K562 (cell line): Measurements from ENCODE around the gene CCSER1. TPM values are rescaled to one million over a fixed set of nuclear protein-coding genes. Genes with fewer than 3 reads are reported as not detected.

Experiments
- ATAC-seq: fragments of 200-7000 bp; cut with Tn5 transposase; 3 replicates; pipeline ENCODE4 v1.9.1; 2020; ENCODE audit warnings: moderate library complexity
- BruUV-seq: library from RNA; stranded (reverse); fragments of 400-500 nt; replicated peaks from 2 replicates; lab custom pipeline; 2021; lab: Mats Ljungman, UMichigan
- CTCF ChIA-PET: fragments of 300-600 bp; formaldehyde crosslinking; extraction: SDS; loops from one replicate; lab custom pipeline; 2021; ENCODE audit warnings: low intra/inter-chr PET ratio; lab: Yijun Ruan, JAX
- POLR2A ChIA-PET: fragments of 300-600, 350-650 bp; sonication (Branson Sonifier 250); formaldehyde crosslinking; extraction: SDS; loops from one replicate; lab custom pipeline; 2021; ENCODE audit warnings: antibody characterized with exemption, inconsistent platforms; lab: Yijun Ruan, JAX
- DNase-seq, 4 experiments: peaks; one replicate each; pipeline versions ENCODE4 v3.0.0 to v3.0.0-alpha.2; 2011 to 2018; ENCODE audit warnings: low spot score in 3 of 4, mixed read lengths in 3 of 4; ENCODE audit errors: extremely low read depth in 1 of 4
- FAIRE-seq: peaks from 2 replicates; lab custom pipeline; 2011; peaks lifted over from hg19 to GRCh38; lab: Jason Lieb, UNC
- H2AFZ ChIP-seq: 2 replicates; pipeline ENCODE4 v1.6.0; 2011; ENCODE audit warnings: low read depth, low read length, control low read depth, inconsistent platforms
- H3K27ac ChIP-seq: fragments of 200-600 bp; 3 replicates; pipeline ENCODE4 v1.8.0; 2011; ENCODE audit warnings: low read depth, mild to moderate bottlenecking, control low read depth, inconsistent platforms, low read length, moderate library complexity, mixed read lengths; ENCODE audit errors: extremely low read depth
- H3K27me3 ChIP-seq, 2 experiments: fragments of 300-600 bp in 1 of 2; 2 replicates in 1 of 2; 3 replicates in 1 of 2; pipeline versions ENCODE4 v1.6.0 to v1.8.0; 2011; ENCODE audit warnings: inconsistent platforms in 2 of 2, low read length in 2 of 2, mild to moderate bottlenecking in 1 of 2, mixed read lengths in 1 of 2, moderate library complexity in 1 of 2; ENCODE audit not compliant: control insufficient read depth in 2 of 2, insufficient read depth in 2 of 2
- H3K36me3 ChIP-seq: fragments of 300-600 bp; 3 replicates; pipeline ENCODE4 v1.8.0; 2011; ENCODE audit warnings: mild to moderate bottlenecking, low read length, inconsistent platforms; ENCODE audit not compliant: control insufficient read depth, insufficient read depth
- H3K4me1 ChIP-seq, 2 experiments: fragments of 200-600 bp in 1 of 2; replicated peaks in 1 of 2; 2 replicates in 1 of 2; 3 replicates in 1 of 2; pipeline versions ENCODE4 v1.5.1 to v1.8.0; 2011; ENCODE audit warnings: inconsistent platforms in 2 of 2, low read length in 2 of 2, mild to moderate bottlenecking in 1 of 2, mixed read lengths in 1 of 2, moderate library complexity in 1 of 2; ENCODE audit not compliant: control insufficient read depth in 2 of 2, insufficient read depth in 2 of 2
- H3K4me2 ChIP-seq: 2 replicates; pipeline ENCODE4 v1.6.1; 2011; ENCODE audit warnings: low read length, control low read depth, inconsistent platforms, mixed read lengths; ENCODE audit not compliant: insufficient read depth
- H3K4me3 ChIP-seq: fragments of 200-600 bp; sonication (generic), shearing (Covaris generic); 2 replicates; pipeline ENCODE4 v1.5.1; 2016; ENCODE audit warnings: control low read depth, inconsistent platforms
- H3K79me2 ChIP-seq: fragments of 200-600 bp; 3 replicates; pipeline ENCODE4 v1.8.0; 2011; ENCODE audit warnings: low read length, inconsistent platforms; ENCODE audit not compliant: control insufficient read depth, insufficient read depth
- H3K9ac ChIP-seq, 2 experiments: 2 replicates each; pipeline versions ENCODE4 v1.6.0 to v1.6.1; 2011; ENCODE audit warnings: low read depth in 2 of 2, low read length in 2 of 2, control low read depth in 1 of 2, inconsistent platforms in 1 of 2, mild to moderate bottlenecking in 1 of 2, mixed read lengths in 1 of 2; ENCODE audit not compliant: insufficient read depth in 1 of 2
- H3K9me1 ChIP-seq: one replicate; pipeline ENCODE4 v1.6.0; 2011; ENCODE audit warnings: inconsistent platforms, mild to moderate bottlenecking, low read length, moderate library complexity; ENCODE audit not compliant: control insufficient read depth, insufficient read depth
- H3K9me3 ChIP-seq: replicated peaks from 2 replicates; pipeline ENCODE4 v1.5.1; 2011; ENCODE audit warnings: low read depth, low read length, inconsistent platforms; ENCODE audit not compliant: control insufficient read depth, insufficient read depth
- H4K20me1 ChIP-seq: replicated peaks from 2 replicates; pipeline ENCODE4 v1.6.1; 2011; ENCODE audit warnings: low read length, inconsistent platforms, mixed read lengths; ENCODE audit not compliant: control insufficient read depth, insufficient read depth
- ARID3A ChIP-seq: IDR thresholded peaks from 2 replicates; pipeline ENCODE4 v1.6.1; 2012; ENCODE audit warnings: low read depth, low read length, improper control_type of control experiment, borderline replicate concordance
- ILF3 ChIP-seq: fragments of 450-650 bp; IDR thresholded peaks from 2 replicates; pipeline ENCODE4 v1.6.1; 2018; ENCODE audit warnings: antibody characterized with exemption, mild to moderate bottlenecking, moderate library complexity, borderline replicate concordance
- ZNF175 ChIP-seq: fragments of 200-800 bp; sonication (Bioruptor generic); IDR thresholded peaks from 2 replicates; pipeline ENCODE4 v1.6.1; 2016; ENCODE audit warnings: low read depth, mild to moderate bottlenecking, missing genetic modification characterization, missing compliant biosample characterization
- ZNF445 ChIP-seq: fragments of 250-450 bp; sonication (Bioruptor Pico); IDR thresholded peaks from 2 replicates; pipeline ENCODE4 v1.4.0; 2020; ENCODE audit warnings: low read depth, mild to moderate bottlenecking, moderate library complexity
- WGBS: fragments of 100-300 bp; shearing (Covaris generic); methylation state at CpG from one replicate; pipeline ENCODE4 v1.1.6; 2016; ENCODE audit warnings: low coverage, mixed read lengths; ENCODE audit not compliant: insufficient coverage; ENCODE audit errors: missing lambda C conversion rate; 5-methylcytosine and 5-hydroxymethylcytosine counted together
- in situ Hi-C: fragments of 300-500 bp; cut with MboI; formaldehyde crosslinking; loops from 4 replicates; pipeline ENCODE4 v1.15.0; 2018; ENCODE audit warnings: inconsistent platforms, mixed read lengths
- intact Hi-C: fragments of 100-400 bp; cut with micrococcal nuclease; formaldehyde crosslinking; loops from 2 replicates; pipeline ENCODE4 v1.14.2; 2022
- polyA plus RNA-seq, 8 experiments: library from polyadenylated mRNA; depleted of rRNA in 4 of 8; stranded (reverse) in 5 of 8; unstranded in 3 of 8; fragments of >200 nt; fragmentation: Nextera tagmentation in 2 of 8; fragmentation: Illumina TruSeq in 1 of 8; extraction: Ambion mirVana in 2 of 8; extraction: Trizol in 1 of 8; gene quantifications; 2 replicates each; pipeline versions ENCODE4 v1.2.1 to v1.2.3, GENCODE V29; 2011 to 2014; ENCODE audit warnings: inconsistent platforms in 1 of 8, missing spikeins in 1 of 8
- total RNA-seq, 7 experiments: library from RNA; depleted of rRNA in 6 of 7; stranded (reverse); fragments of >200 nt in 6 of 7; fragmentation: Illumina TruSeq in 2 of 7; extraction: Trizol in 2 of 7; gene quantifications; 2 replicates each; pipeline versions ENCODE4 v1.2.1 to v1.2.3, GENCODE V29; 2011 to 2021; ENCODE audit warnings: low replicate concordance in 1 of 7

CCSER1 gene
- total and polyA plus RNA-seq, 9 of the 15 experiments (the other 6 are each of a cell fraction or from before 2014, with no cell fraction given) = not detected

DNA sequence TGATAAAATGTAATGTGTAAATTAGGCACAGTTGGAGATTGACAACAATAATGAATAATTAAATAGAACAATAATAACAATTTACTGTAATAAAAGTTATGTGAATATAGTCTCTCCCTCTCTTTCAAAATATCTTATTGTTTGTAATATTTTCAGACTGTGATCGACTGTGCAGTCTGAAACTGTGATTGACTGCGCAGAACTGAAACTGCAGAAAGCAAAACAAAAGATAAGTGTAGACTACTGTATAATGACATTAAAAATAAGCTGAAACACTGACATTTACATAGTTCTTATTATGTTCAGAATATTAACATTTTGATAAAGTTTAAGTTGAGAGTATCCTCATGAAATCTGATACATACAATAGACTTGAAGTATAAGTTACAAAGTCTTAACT lies 371.0 kb downstream of the CCSER1 start (continued):
- TF ChIP-seq ARID3A = no peak

GRCh38 chr4:90503677-90504076 lies 376.5 kb downstream of the CCSER1 start:
- H3K9me3 ChIP-seq = no peaks in the 10 kb centered on the region
- WGBS = 5% methylated on average over 2 of the region's 2 CpGs
- H3K27ac ChIP-seq = no peak overlapping the region
- no peaks in the 10 kb centered on the region for H3K36me3 ChIP-seq
- ATAC-seq = no peak
- H3K9ac ChIP-seq = no peak overlapping the region
- H3K4me3 ChIP-seq = no peak overlapping the region
- TF ChIP-seq ILF3 (no peak), ZNF445 (CRISPR knock-in tag) (no peak), ZNF175 (CRISPR knock-in tag) (no peak)
- TF ChIP-seq, all 486 proteins: peak for 0
- ChIA-PET CTCF (no interaction called here), POLR2A (no interaction called here)
- in situ Hi-C loops = no loop called here
- H3K27me3 ChIP-seq = no peaks in the 10 kb centered on the region
- DNase-seq (no peak), FAIRE-seq (no peak)
- no peaks in the 10 kb centered on the region for H3K9me1 ChIP-seq
- BruUV-seq = no TSS peak
- no peak overlapping the region for H2AFZ ChIP-seq
- H3K4me1 ChIP-seq = no peaks in the 10 kb centered on the region
- intact Hi-C loops = no loop called here
- H3K4me2 ChIP-seq = no peak overlapping the region
- no peaks in the 10 kb centered on the region for H3K79me2 ChIP-seq
- H4K20me1 ChIP-seq = no peaks in the 10 kb centered on the region
